NB4 (cell line): ENCODE results near the gene RXRA.

Experiments used
- MYC ChIP-seq: IDR thresholded peaks from 2 replicates; pipeline ENCODE4 v1.6.1; 2011; ENCODE audit warnings: low read depth, low read length
- POLR2A ChIP-seq: IDR thresholded peaks from 2 replicates; pipeline ENCODE4 v1.6.1; 2011; ENCODE audit warnings: mild to moderate bottlenecking; ENCODE audit not compliant: insufficient read length; ENCODE audit errors: extremely low read depth
- TF ChIP-seq, protein P1 (sequence below): IDR thresholded peaks from one replicate; pipeline ENCODE4 v1.5.1; 2012; ENCODE audit warnings: low read depth, low read length
- TF ChIP-seq, protein P2 (sequence below): IDR thresholded peaks from 2 replicates; pipeline ENCODE4 v1.6.1; 2011; ENCODE audit warnings: low read depth, low read length

- TF ChIP-seq, protein P1, sequence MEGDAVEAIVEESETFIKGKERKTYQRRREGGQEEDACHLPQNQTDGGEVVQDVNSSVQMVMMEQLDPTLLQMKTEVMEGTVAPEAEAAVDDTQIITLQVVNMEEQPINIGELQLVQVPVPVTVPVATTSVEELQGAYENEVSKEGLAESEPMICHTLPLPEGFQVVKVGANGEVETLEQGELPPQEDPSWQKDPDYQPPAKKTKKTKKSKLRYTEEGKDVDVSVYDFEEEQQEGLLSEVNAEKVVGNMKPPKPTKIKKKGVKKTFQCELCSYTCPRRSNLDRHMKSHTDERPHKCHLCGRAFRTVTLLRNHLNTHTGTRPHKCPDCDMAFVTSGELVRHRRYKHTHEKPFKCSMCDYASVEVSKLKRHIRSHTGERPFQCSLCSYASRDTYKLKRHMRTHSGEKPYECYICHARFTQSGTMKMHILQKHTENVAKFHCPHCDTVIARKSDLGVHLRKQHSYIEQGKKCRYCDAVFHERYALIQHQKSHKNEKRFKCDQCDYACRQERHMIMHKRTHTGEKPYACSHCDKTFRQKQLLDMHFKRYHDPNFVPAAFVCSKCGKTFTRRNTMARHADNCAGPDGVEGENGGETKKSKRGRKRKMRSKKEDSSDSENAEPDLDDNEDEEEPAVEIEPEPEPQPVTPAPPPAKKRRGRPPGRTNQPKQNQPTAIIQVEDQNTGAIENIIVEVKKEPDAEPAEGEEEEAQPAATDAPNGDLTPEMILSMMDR: no peak
- TF ChIP-seq POLR2A (no peak), MYC (no peak)
- TF ChIP-seq, protein P2, sequence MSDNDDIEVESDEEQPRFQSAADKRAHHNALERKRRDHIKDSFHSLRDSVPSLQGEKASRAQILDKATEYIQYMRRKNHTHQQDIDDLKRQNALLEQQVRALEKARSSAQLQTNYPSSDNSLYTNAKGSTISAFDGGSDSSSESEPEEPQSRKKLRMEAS: no peak
Observed at GRCh38 chr9:134411440-134412297, 85.4 kb downstream of the RXRA start.
